K562 (cell line): ENCODE data around the gene NACC1. TPM values are rescaled to one million over a fixed set of nuclear protein-coding genes. Genes with fewer than 3 reads are reported as not detected.
A peak's percentile ranks its signal among the peaks of the same experiment; 100 is the strongest.

Source experiments
- ATF6 ChIP-seq: sonication (generic); formaldehyde crosslinking; IDR thresholded peaks from 2 replicates; pipeline ENCODE4 v1.4.0; 2020; ENCODE audit warnings: mild to moderate bottlenecking, missing genetic modification reagents
- DACH1 ChIP-seq: fragments of 450-650 bp; IDR thresholded peaks from 2 replicates; pipeline ENCODE4 v1.6.1; 2018; ENCODE audit not compliant: partially characterized antibody
- FOXA3 ChIP-seq, 2 experiments: fragments of 450-650 bp in 1 of 2; sonication (generic) in 1 of 2; formaldehyde crosslinking; IDR thresholded peaks in 1 of 2; conservative IDR thresholded peaks in 1 of 2; 2 replicates each; pipeline versions ENCODE4 v1.4.0 to v1.8.0; 2020 to 2022; ENCODE audit warnings: mild to moderate bottlenecking in 2 of 2, missing genetic modification reagents in 1 of 2
- HBP1 ChIP-seq: fragments of 450-650 bp; formaldehyde crosslinking; IDR thresholded peaks from 2 replicates; pipeline ENCODE4 v1.4.0; 2022; ENCODE audit warnings: missing genetic modification characterization
- HDAC1 ChIP-seq, 2 experiments: fragments of 450-650 bp; IDR thresholded peaks; 2 replicates each; pipeline ENCODE4 v1.6.1; 2016 to 2017; ENCODE audit warnings: inconsistent platforms in 1 of 2, mild to moderate bottlenecking in 1 of 2, moderate library complexity in 1 of 2
- HSF4 ChIP-seq: fragments of 250-450 bp; sonication (Bioruptor Pico); IDR thresholded peaks from 2 replicates; pipeline ENCODE4 v2.1.2; 2022; ENCODE audit warnings: mild to moderate bottlenecking, moderate library complexity, borderline replicate concordance
- IRF9 ChIP-seq: fragments of 450-650 bp; IDR thresholded peaks from 2 replicates; pipeline ENCODE4 v1.6.1; 2016; ENCODE audit warnings: missing biosample characterization, missing genetic modification characterization
- KLF1 ChIP-seq: fragments of 450-650 bp; IDR thresholded peaks from 2 replicates; pipeline ENCODE4 v1.6.1; 2016; ENCODE audit warnings: missing genetic modification characterization, missing compliant biosample characterization
- KLF13 ChIP-seq: fragments of 450-650 bp; IDR thresholded peaks from 2 replicates; pipeline ENCODE4 v1.6.1; 2016; ENCODE audit warnings: missing genetic modification characterization, low read depth, mild to moderate bottlenecking, missing compliant biosample characterization, moderate library complexity, borderline replicate concordance
- NELFE ChIP-seq: IDR thresholded peaks from 2 replicates; pipeline ENCODE4 v1.6.1; 2011; ENCODE audit warnings: mild to moderate bottlenecking; ENCODE audit not compliant: insufficient read depth, insufficient read length
- NFE2L1 ChIP-seq: fragments of 450-650 bp; IDR thresholded peaks from 2 replicates; pipeline ENCODE4 v1.6.1; 2016; ENCODE audit warnings: missing genetic modification characterization, low read depth, mild to moderate bottlenecking, missing compliant biosample characterization, moderate library complexity, borderline replicate concordance
- NR4A1 ChIP-seq, 2 experiments: fragments of 250-450 bp in 1 of 2; fragments of 450-650 bp in 1 of 2; sonication (Bioruptor Pico) in 1 of 2; IDR thresholded peaks; 2 replicates each; pipeline versions ENCODE4 v1.4.0 to v1.6.1; 2016 to 2020; ENCODE audit warnings: mild to moderate bottlenecking in 2 of 2, missing compliant biosample characterization in 1 of 2, missing genetic modification characterization in 1 of 2, moderate library complexity in 1 of 2
- NRF1 ChIP-seq, 2 experiments: fragments of 450-650 bp; IDR thresholded peaks in 1 of 2; conservative IDR thresholded peaks in 1 of 2; 2 replicates each; pipeline ENCODE4 v1.6.1; 2014; ENCODE audit warnings: mild to moderate bottlenecking in 2 of 2
- PHB ChIP-seq: fragments of 250-450 bp; sonication (Bioruptor Pico); IDR thresholded peaks from 2 replicates; pipeline ENCODE4 v1.5.0; 2021
- PTRF ChIP-seq: fragments of 450-650 bp; IDR thresholded peaks from 2 replicates; pipeline ENCODE4 v1.6.1; 2016; ENCODE audit warnings: mild to moderate bottlenecking, missing genetic modification characterization, missing compliant biosample characterization
- RFX1 ChIP-seq: fragments of 450-650 bp; IDR thresholded peaks from 2 replicates; pipeline ENCODE4 v1.6.1; 2016; ENCODE audit warnings: mild to moderate bottlenecking, moderate library complexity
- TOE1 ChIP-seq, 2 experiments: fragments of 450-650 bp in 1 of 2; sonication (generic) in 1 of 2; formaldehyde crosslinking in 1 of 2; IDR thresholded peaks; 2 replicates each; pipeline versions ENCODE4 v1.7.1 to v1.8.0; 2016 to 2022; ENCODE audit warnings: borderline replicate concordance in 2 of 2, mild to moderate bottlenecking in 2 of 2, antibody characterized with exemption in 1 of 2, inconsistent platforms in 1 of 2, low read depth in 1 of 2, missing genetic modification reagents in 1 of 2, moderate library complexity in 1 of 2
- XRCC5 ChIP-seq: fragments of 200-400 bp; formaldehyde crosslinking; IDR thresholded peaks from 2 replicates; pipeline ENCODE4 v1.6.1; 2017; ENCODE audit warnings: low read depth, mild to moderate bottlenecking, low read length
- ZBTB17 ChIP-seq: fragments of 450-650 bp; formaldehyde crosslinking; IDR thresholded peaks from 2 replicates; pipeline ENCODE4 v1.4.0; 2020; ENCODE audit warnings: mild to moderate bottlenecking
- ZFPM2 ChIP-seq: fragments of 250-450 bp; sonication (Bioruptor Pico); IDR thresholded peaks from 2 replicates; pipeline ENCODE4 v1.5.1; 2022; ENCODE audit warnings: mild to moderate bottlenecking
- ZNF41 ChIP-seq: fragments of 250-450 bp; sonication (Bioruptor Pico); conservative IDR thresholded peaks from 2 replicates; pipeline ENCODE4 v1.4.0; 2020; ENCODE audit warnings: mild to moderate bottlenecking
- ZNF584 ChIP-seq: fragments of 200-800 bp; sonication (Bioruptor generic); IDR thresholded peaks from 2 replicates; pipeline ENCODE4 v1.6.1; 2016; ENCODE audit warnings: low read depth, mild to moderate bottlenecking, missing genetic modification characterization, missing compliant biosample characterization
- polyA plus RNA-seq, 8 experiments: library from polyadenylated mRNA; depleted of rRNA in 4 of 8; stranded (reverse) in 5 of 8; unstranded in 3 of 8; fragments of >200 nt; fragmentation: Nextera tagmentation in 2 of 8; fragmentation: Illumina TruSeq in 1 of 8; extraction: Ambion mirVana in 2 of 8; extraction: Trizol in 1 of 8; gene quantifications; 2 replicates each; pipeline versions ENCODE4 v1.2.1 to v1.2.3, GENCODE V29; 2011 to 2014; ENCODE audit warnings: inconsistent platforms in 1 of 8, missing spikeins in 1 of 8
- total RNA-seq, 7 experiments: library from RNA; depleted of rRNA in 6 of 7; stranded (reverse); fragments of >200 nt in 6 of 7; fragmentation: Illumina TruSeq in 2 of 7; extraction: Trizol in 2 of 7; gene quantifications; 2 replicates each; pipeline versions ENCODE4 v1.2.1 to v1.2.3, GENCODE V29; 2011 to 2021; ENCODE audit warnings: low replicate concordance in 1 of 7

The NACC1 gene
- total and polyA plus RNA-seq, 9 of the 15 experiments (the other 6 are each of a cell fraction or from before 2014, with no cell fraction given): 0.04 to 96.6 (median 25.8) TPM

GRCh38 chr19:13162724-13163608, 44.9 kb downstream of the NACC1 start (continued):
- TF ChIP-seq NELFE (no peak), NRF1 (conservative IDR thresholded peaks at IDR 0.05 in 1 of 2, IDR thresholded peaks at IDR 0.05 in 1 of 2) (peak; percentile 77 to 84), HSF4 (CRISPR knock-in tag) (no peak), IRF9 (tag) (no peak), ZFPM2 (CRISPR knock-in tag) (no peak; the same call in 1 of the 2 replicates), NR4A1 (CRISPR knock-in tag; IDR thresholded peaks at IDR 0.05) (peak; percentile 75; the same call in 1 of the 2 replicates), NR4A1 (tag; IDR thresholded peaks at IDR 0.05) (no peak), ZBTB17 (no peak), FOXA3 (CRISPR knock-in tag; conservative IDR thresholded peaks at IDR 0.05 in 1 of 2, IDR thresholded peaks at IDR 0.05 in 1 of 2) (peak in 1 of 2 experiments; percentile 67; a peak in 1 of 4 replicates), HBP1 (CRISPR knock-in tag) (peak; percentile 4; the same call in 1 of the 2 replicates), KLF13 (peak; percentile 89; the same call in 1 of the 2 replicates), ATF6 (CRISPR knock-in tag) (peak; percentile 84; the same call in 1 of the 2 replicates), ZNF584 (0 out of 2 replicates have a peak, but pooled peaks have one; percentile 2), KLF1 (0 out of 2 replicates have a peak, but pooled peaks have one; percentile 25), DACH1 (peak; percentile 35), RFX1 (no peak), NFE2L1 (tag) (no peak), XRCC5 (no peak), TOE1 (IDR thresholded peaks at IDR 0.05; ENCODE audit: borderline replicate concordance) (no peak; the same call in 1 of the 2 replicates), TOE1 (CRISPR knock-in tag; IDR thresholded peaks at IDR 0.05; ENCODE audit: borderline replicate concordance, low read depth) (no peak), PTRF (no peak), HDAC1 (IDR thresholded peaks at IDR 0.05) (0 out of 4 replicates have a peak, but pooled peaks of 1 of the 2 experiments have one; percentile 34), PHB (CRISPR knock-in tag) (no peak), ZNF41 (CRISPR knock-in tag) (no peak)
